Measurements from ENCODE around the gene AUTS2. TPM values are rescaled to one million over a fixed set of nuclear protein-coding genes. Genes with fewer than 3 reads are reported as not detected.

The AUTS2 gene
- polyA plus RNA-seq, 1 donor from 2014 or later: 97.3 TPM

DNA sequence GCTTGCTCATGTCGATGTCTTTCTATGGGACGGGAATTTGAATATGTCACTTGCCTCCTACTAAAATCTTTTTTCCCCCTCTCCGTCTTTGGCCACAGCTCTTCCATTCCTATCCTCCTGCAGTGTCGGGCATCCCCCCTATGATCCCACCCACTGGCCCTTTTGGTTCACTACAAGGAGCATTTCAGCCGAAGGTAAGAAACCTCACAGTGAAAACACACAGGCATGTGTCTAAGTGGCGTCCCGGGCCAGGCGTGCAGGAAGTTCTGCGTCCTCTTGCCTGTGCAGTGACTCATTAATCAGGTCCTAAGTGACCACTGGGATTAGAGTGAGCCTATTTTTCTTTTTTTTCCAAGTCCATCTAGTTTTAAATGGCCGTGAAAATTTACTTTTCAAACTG is 1173.2 kb downstream of the AUTS2 start:
- H3K4me3 ChIP-seq (ENCODE audit: low read length): no peak overlapping the region
- peaks cover 34% of the 10 kb centered on the region for H3K36me3 ChIP-seq (ENCODE audit: insufficient read depth, low read length)
- H3F3A ChIP-seq (ENCODE audit: insufficient read depth, low read length, poor library complexity, severe bottlenecking): peaks cover under 1% of the 10 kb centered on the region
- H4K20me1 ChIP-seq (ENCODE audit: insufficient read depth): peaks cover 62% of the 10 kb centered on the region
- H3K27me3 ChIP-seq (ENCODE audit: insufficient read depth, low read depth, low read length): no peaks in the 10 kb centered on the region
- no peak overlapping the region for H3K4me2 ChIP-seq (ENCODE audit: low read length)
- no peak overlapping the region for H3K27ac ChIP-seq (ENCODE audit: low read length)
- H3K79me2 ChIP-seq (replicated peaks; ENCODE audit: insufficient read depth, low read length): peaks cover 40% of the 10 kb centered on the region
- no peaks in the 10 kb centered on the region for H3K9me3 ChIP-seq (ENCODE audit: low read length)
- no peak overlapping the region for H3K9ac ChIP-seq (ENCODE audit: low read length)
- no peak overlapping the region for H2AFZ ChIP-seq (ENCODE audit: low read depth, low read length)
- TF ChIP-seq, protein P1, sequence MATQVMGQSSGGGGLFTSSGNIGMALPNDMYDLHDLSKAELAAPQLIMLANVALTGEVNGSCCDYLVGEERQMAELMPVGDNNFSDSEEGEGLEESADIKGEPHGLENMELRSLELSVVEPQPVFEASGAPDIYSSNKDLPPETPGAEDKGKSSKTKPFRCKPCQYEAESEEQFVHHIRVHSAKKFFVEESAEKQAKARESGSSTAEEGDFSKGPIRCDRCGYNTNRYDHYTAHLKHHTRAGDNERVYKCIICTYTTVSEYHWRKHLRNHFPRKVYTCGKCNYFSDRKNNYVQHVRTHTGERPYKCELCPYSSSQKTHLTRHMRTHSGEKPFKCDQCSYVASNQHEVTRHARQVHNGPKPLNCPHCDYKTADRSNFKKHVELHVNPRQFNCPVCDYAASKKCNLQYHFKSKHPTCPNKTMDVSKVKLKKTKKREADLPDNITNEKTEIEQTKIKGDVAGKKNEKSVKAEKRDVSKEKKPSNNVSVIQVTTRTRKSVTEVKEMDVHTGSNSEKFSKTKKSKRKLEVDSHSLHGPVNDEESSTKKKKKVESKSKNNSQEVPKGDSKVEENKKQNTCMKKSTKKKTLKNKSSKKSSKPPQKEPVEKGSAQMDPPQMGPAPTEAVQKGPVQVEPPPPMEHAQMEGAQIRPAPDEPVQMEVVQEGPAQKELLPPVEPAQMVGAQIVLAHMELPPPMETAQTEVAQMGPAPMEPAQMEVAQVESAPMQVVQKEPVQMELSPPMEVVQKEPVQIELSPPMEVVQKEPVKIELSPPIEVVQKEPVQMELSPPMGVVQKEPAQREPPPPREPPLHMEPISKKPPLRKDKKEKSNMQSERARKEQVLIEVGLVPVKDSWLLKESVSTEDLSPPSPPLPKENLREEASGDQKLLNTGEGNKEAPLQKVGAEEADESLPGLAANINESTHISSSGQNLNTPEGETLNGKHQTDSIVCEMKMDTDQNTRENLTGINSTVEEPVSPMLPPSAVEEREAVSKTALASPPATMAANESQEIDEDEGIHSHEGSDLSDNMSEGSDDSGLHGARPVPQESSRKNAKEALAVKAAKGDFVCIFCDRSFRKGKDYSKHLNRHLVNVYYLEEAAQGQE (IDR thresholded peaks at IDR 0.05; ENCODE audit: borderline replicate concordance): no peak
- TF ChIP-seq TAF1 (IDR thresholded peaks at IDR 0.05; ENCODE audit: low read depth): no peak
- TF ChIP-seq EZH2 (IDR thresholded peaks at IDR 0.05; ENCODE audit: borderline replicate concordance, insufficient read depth, low read length, poor library complexity, severe bottlenecking): no peak
- no peak for TF ChIP-seq RAD21 (conservative IDR thresholded peaks at IDR 0.05)
- TF ChIP-seq POLR2AphosphoS5 (IDR thresholded peaks at IDR 0.05): no peak
- no peak for TF ChIP-seq CTCF (IDR thresholded peaks at IDR 0.05; ENCODE audit: poor library complexity, severe bottlenecking)
- TF ChIP-seq EP300 (conservative IDR thresholded peaks at IDR 0.05; ENCODE audit: poor library complexity, severe bottlenecking): no peak
- TF ChIP-seq SMC3 (conservative IDR thresholded peaks at IDR 0.05; ENCODE audit: poor library complexity): no peak
- no peak for TF ChIP-seq MXI1 (conservative IDR thresholded peaks at IDR 0.05; ENCODE audit: poor library complexity, severe bottlenecking)
- H3K9me2 ChIP-seq (ENCODE audit: insufficient read depth, low read length): no peaks in the 10 kb centered on the region

GRCh38 chr7:70772891-70773290 is 1174.6 kb downstream of the AUTS2 start:
- Histone ChIP-seq H3K4me3 (ENCODE audit: low read length) (no peak overlapping the region), H3K9me3 (ENCODE audit: low read length) (no peaks in the 10 kb centered on the region), H2AFZ (ENCODE audit: low read depth, low read length) (no peak overlapping the region), H3K4me2 (ENCODE audit: low read length) (no peak overlapping the region), H3K79me2 (replicated peaks; ENCODE audit: insufficient read depth, low read length) (peaks cover 34% of the 10 kb centered on the region), H3K36me3 (ENCODE audit: insufficient read depth, low read length) (peaks cover 43% of the 10 kb centered on the region), H4K20me1 (ENCODE audit: insufficient read depth) (peaks cover 67% of the 10 kb centered on the region), H3K27ac (ENCODE audit: low read length) (no peak overlapping the region), H3F3A (ENCODE audit: insufficient read depth, low read length, poor library complexity, severe bottlenecking) (peaks cover 6% of the 10 kb centered on the region), H3K27me3 (ENCODE audit: insufficient read depth, low read depth, low read length) (no peaks in the 10 kb centered on the region), H3K9ac (ENCODE audit: low read length) (no peak overlapping the region), H3K9me2 (ENCODE audit: insufficient read depth, low read length) (no peaks in the 10 kb centered on the region)
- TF ChIP-seq EP300 (conservative IDR thresholded peaks at IDR 0.05; ENCODE audit: poor library complexity, severe bottlenecking) (no peak), RAD21 (conservative IDR thresholded peaks at IDR 0.05) (no peak), POLR2AphosphoS5 (IDR thresholded peaks at IDR 0.05) (no peak), EZH2 (IDR thresholded peaks at IDR 0.05; ENCODE audit: borderline replicate concordance, insufficient read depth, low read length, poor library complexity, severe bottlenecking) (no peak), SMC3 (conservative IDR thresholded peaks at IDR 0.05; ENCODE audit: poor library complexity) (no peak), TAF1 (IDR thresholded peaks at IDR 0.05; ENCODE audit: low read depth) (no peak), CTCF (IDR thresholded peaks at IDR 0.05; ENCODE audit: poor library complexity, severe bottlenecking) (no peak), MXI1 (conservative IDR thresholded peaks at IDR 0.05; ENCODE audit: poor library complexity, severe bottlenecking) (no peak)
- TF ChIP-seq, protein P1 (IDR thresholded peaks at IDR 0.05; ENCODE audit: borderline replicate concordance): no peak
